Central memory CD8-positive, alpha-beta T cell (primary cell): Measurements from ENCODE around the gene C16orf46.
"Not testable (repeated sequence)": the region's sequence is repeated elsewhere in the genome, so short reads cannot be mapped to it uniquely, and the experiment has no call there.

ENCODE experiments used
- ATAC-seq: fragments of 150-1000 bp; cut with Tn5 transposase; replicated peaks from 2 replicates; pipeline ENCODE4 v1.10.0; 2022; ENCODE audit warnings: mild to moderate bottlenecking, moderate FRiP score, moderate number of reproducible peaks; ENCODE audit not compliant: poor library complexity, severe bottlenecking; ENCODE audit errors: extremely low read depth
- DNase-seq, 2 donors: peaks; one replicate each; pipeline ENCODE4 v3.0.0; 2021; ENCODE audit warnings: low spot score in 2 of 2
- H3K27ac Mint-ChIP-seq: one replicate; pipeline ENCODE4 v1.8.0; 2022; ENCODE audit warnings: low read depth, mild to moderate bottlenecking, moderate library complexity, mixed read lengths
- H3K27me3 Mint-ChIP-seq: one replicate; pipeline ENCODE4 v1.8.0; 2022; ENCODE audit warnings: mixed read lengths
- H3K36me3 Mint-ChIP-seq: one replicate; pipeline ENCODE4 v1.8.0; 2022; ENCODE audit warnings: mild to moderate bottlenecking, moderate library complexity, mixed read lengths; ENCODE audit not compliant: insufficient read depth
- H3K4me1 Mint-ChIP-seq: one replicate; pipeline ENCODE4 v1.8.0; 2022; ENCODE audit warnings: mixed read lengths
- H3K4me3 Mint-ChIP-seq: one replicate; pipeline ENCODE4 v1.8.0; 2022; ENCODE audit warnings: mild to moderate bottlenecking, moderate library complexity, mixed read lengths
- H3K9me3 Mint-ChIP-seq: one replicate; pipeline ENCODE4 v1.8.0; 2022; ENCODE audit warnings: mixed read lengths

The C16orf46 gene, protein sequence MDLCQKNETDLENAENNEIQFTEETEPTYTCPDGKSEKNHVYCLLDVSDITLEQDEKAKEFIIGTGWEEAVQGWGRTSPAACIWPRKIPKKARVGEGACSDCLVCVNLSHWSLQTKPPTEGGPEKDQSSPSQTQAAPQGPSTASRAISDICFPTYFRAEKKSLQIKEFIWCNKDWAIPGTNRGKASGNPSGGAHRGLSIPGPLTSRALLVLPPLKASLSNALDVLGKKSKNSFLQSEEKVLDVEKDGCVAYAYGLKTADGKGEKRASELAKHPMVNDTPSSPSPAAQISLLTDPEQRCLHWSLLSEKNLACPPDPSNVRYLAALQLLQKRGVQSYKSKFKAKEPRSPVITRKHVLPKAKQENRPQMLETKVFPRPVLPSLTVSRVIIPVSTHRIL

GRCh38 chr16:81077076-81077940, at the start of gene C16orf46:
TSS of gene C16orf46 (minus strand) at chr16:81077238. CDS start at chr16:81063955, 13,283 bp downstream.
- no peak within 1 kb of the TSS for H3K27ac Mint-ChIP-seq
- peak; percentile 86 for ATAC-seq
- DNase-seq = peak; percentile 97 to 98
- H3K4me1 Mint-ChIP-seq = no peaks in the 10 kb centered on the region
- no peaks in the 10 kb centered on the region for H3K27me3 Mint-ChIP-seq
- H3K9me3 Mint-ChIP-seq = no peaks in the 10 kb centered on the region
- H3K36me3 Mint-ChIP-seq = peaks cover 7% of the 10 kb centered on the region
- H3K4me3 Mint-ChIP-seq = no peak within 1 kb of the TSS

DNA sequence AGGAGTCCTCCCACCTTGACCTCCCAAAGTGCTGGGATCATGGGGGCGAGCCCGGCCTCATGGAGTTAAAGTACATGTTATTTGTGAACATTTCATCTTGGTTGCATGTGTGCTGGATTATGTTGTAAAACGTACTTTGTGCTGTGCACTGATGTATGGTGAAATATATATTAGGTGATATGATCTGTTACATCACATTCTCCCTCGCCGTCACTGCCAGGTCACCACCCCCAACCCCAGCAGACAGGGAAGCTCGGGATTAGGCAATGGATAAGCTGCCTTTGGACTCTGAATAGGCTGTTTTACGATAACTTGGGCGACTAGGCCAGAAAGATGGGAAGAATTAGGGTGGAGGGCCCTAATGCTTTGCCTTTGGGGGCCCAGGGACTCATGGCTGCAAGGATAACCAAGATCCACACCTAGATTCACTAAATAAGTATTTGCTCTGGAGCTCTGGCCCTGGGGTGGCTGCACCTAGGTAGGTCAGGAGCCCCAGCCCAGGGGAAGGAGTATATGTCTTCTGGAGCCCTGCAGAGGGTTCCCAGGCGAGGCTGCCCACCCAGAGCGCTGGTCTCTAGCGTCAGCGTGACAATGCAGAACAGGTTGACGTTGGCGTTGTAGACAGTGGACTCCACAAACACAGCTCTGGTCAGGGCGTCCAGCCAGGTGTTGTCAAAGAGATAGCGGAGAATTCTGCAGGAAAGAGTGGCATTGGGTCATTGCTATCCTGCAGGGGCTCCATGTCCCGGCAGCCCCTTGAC, 46.2 kb upstream of the C16orf46 start:
- H3K27me3 Mint-ChIP-seq = peaks cover 20% of the 10 kb centered on the region
- no peaks in the 10 kb centered on the region for H3K9me3 Mint-ChIP-seq
- no peak overlapping the region for H3K4me3 Mint-ChIP-seq
- no peaks in the 10 kb centered on the region for H3K4me1 Mint-ChIP-seq
- H3K36me3 Mint-ChIP-seq = peaks cover 2% of the 10 kb centered on the region
- DNase-seq (no peak), ATAC-seq (no peak)
- no peak overlapping the region for H3K27ac Mint-ChIP-seq

DNA sequence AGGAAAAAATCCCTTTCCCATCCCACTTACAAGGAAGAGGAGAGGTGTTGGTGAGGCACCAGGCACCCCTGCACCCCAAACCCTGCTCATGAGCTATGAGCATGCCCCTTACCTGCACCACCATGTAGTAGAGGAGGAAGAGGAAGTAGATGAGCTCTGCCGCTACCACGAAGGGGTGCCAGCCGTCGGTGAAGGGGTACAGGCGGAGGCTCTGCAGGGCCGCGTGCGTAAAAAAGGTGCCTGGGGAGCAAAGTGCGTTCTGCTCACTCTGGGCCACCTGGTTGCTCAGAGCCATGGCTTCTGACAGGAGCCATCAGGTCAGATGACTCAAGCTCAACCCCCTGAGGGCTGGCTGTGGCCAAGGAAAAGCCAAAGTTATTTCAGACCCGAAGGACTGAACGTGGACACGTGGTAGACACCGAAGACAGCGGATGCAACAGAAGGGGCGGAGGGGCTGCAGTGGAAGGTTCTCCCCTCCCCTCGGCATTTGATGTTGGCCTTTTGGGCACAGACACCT, 44.5 kb upstream of the C16orf46 start:
- H3K27me3 Mint-ChIP-seq = peaks cover 20% of the 10 kb centered on the region
- no peak overlapping the region for H3K27ac Mint-ChIP-seq
- H3K4me1 Mint-ChIP-seq = no peaks in the 10 kb centered on the region
- peaks cover 2% of the 10 kb centered on the region for H3K36me3 Mint-ChIP-seq
- H3K9me3 Mint-ChIP-seq = no peaks in the 10 kb centered on the region
- H3K4me3 Mint-ChIP-seq = no peak overlapping the region
- ATAC-seq = no peak
- no peak for DNase-seq

- ATAC-seq = no peak
- H3K4me1 Mint-ChIP-seq = no peaks in the 10 kb centered on the region
- peaks cover 26% of the 10 kb centered on the region for H3K27me3 Mint-ChIP-seq
- no peak overlapping the region for H3K4me3 Mint-ChIP-seq
- peaks cover 2% of the 10 kb centered on the region for H3K36me3 Mint-ChIP-seq
- H3K27ac Mint-ChIP-seq = no peak overlapping the region
- no peak for DNase-seq
- no peaks in the 10 kb centered on the region for H3K9me3 Mint-ChIP-seq
Measured at GRCh38 chr16:81117436-81117835, 40.4 kb upstream of the C16orf46 start.

- Mint-ChIP-seq H3K27me3 (peaks cover 37% of the 10 kb centered on the region), H3K27ac (no peak overlapping the region), H3K4me1 (no peaks in the 10 kb centered on the region), H3K36me3 (peaks cover 3% of the 10 kb centered on the region), H3K4me3 (no peak overlapping the region), H3K9me3 (no peaks in the 10 kb centered on the region)
- ATAC-seq = no peak
- no peak for DNase-seq
Measured at GRCh38 chr16:81116285-81116684, 39.2 kb upstream of the C16orf46 start.

- ATAC-seq (no peak), DNase-seq (no peak)
- H3K27me3 Mint-ChIP-seq = peaks cover 28% of the 10 kb centered on the region
- no peak overlapping the region for H3K4me3 Mint-ChIP-seq
- no peak overlapping the region for H3K27ac Mint-ChIP-seq
- no peaks in the 10 kb centered on the region for H3K9me3 Mint-ChIP-seq
- peaks cover 3% of the 10 kb centered on the region for H3K36me3 Mint-ChIP-seq
- peaks cover 2% of the 10 kb centered on the region for H3K4me1 Mint-ChIP-seq
Measured at GRCh38 chr16:81112453-81112852, 35.4 kb upstream of the C16orf46 start.

DNA sequence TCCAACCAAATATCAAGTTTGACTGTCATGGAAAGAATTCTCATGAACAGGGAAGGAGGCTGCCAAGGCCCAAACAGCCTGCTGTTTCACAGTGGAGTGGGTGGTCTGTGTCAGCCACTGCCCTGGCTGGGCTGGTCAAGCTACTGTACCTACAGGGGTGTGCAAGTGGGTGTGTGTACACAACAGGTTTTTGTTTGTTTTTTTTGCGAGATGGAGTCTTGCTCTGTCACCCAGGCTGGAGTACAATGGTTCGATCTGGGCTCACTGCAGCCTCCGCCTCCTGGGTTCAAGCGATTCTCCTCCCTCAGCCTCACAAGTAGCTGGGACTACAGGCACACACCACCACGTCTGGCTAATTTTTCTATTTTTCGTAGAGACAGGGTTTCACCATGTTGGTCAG, 32.2 kb upstream of the C16orf46 start:
- H3K4me3 Mint-ChIP-seq = not testable (repeated sequence)

DNA sequence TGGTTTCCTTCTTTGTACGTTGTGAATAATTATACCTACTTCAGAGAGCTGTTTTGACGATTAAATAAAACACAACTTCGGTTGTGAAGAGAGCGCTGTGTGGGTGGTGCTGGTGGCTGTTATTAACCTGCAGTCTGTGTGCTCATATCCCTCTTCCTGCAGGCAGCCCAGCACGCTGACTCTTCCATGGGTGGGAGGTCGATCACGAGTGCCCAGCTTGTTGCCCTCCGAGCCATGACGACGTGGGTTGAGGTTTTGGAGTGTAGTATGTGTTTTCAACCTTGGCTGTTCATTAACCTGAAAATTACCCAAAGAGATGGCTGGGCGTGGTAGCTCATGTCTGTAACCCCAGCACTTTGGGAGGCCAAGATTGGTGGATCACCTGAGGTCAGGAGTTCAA, 30.5 kb upstream of the C16orf46 start:
- Mint-ChIP-seq H3K36me3 (peaks cover 6% of the 10 kb centered on the region), H3K9me3 (no peaks in the 10 kb centered on the region), H3K4me1 (peaks cover 4% of the 10 kb centered on the region), H3K4me3 (no peak overlapping the region), H3K27me3 (peaks cover 36% of the 10 kb centered on the region), H3K27ac (no peak overlapping the region)
- ATAC-seq = no peak
- DNase-seq = no peak

More for the DNA sequence above, 32.2 kb upstream of the C16orf46 start:
- H3K27me3 Mint-ChIP-seq = peaks cover 32% of the 10 kb centered on the region
- not testable (repeated sequence) for DNase-seq, H3K36me3 Mint-ChIP-seq, ATAC-seq, H3K4me1 Mint-ChIP-seq, H3K9me3 Mint-ChIP-seq, H3K27ac Mint-ChIP-seq

- Mint-ChIP-seq H3K4me3 (no peak overlapping the region), H3K9me3 (no peaks in the 10 kb centered on the region), H3K27ac (no peak overlapping the region), H3K36me3 (peaks cover 6% of the 10 kb centered on the region), H3K4me1 (peaks cover 4% of the 10 kb centered on the region), H3K27me3 (peaks cover 31% of the 10 kb centered on the region)
- DNase-seq (no peak), ATAC-seq (no peak)
Measured at GRCh38 chr16:81106826-81107503, 29.9 kb upstream of the C16orf46 start.

DNA sequence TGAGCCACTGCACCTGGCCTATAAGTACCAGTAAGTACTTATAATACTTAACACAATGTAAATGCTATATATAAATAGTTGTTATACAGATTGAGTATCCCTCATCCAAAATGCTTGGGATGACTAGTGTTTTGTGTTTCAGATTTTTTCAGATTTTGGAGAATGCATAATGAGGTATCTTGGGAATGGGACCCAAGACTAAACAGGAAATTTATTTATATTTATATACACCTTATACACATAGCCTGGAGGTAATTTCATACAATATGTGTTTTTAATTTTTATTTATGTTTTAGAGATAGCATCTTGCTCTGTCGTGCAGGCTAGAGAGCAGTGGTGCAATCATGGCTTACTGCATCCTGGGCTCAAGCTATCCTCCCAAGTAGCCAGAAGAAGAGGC, 28.9 kb upstream of the C16orf46 start:
- ATAC-seq = no peak
- Mint-ChIP-seq H3K4me1 (peaks cover 4% of the 10 kb centered on the region), H3K27ac (no peak overlapping the region), H3K4me3 (no peak overlapping the region), H3K27me3 (peaks cover 24% of the 10 kb centered on the region), H3K36me3 (peaks cover 5% of the 10 kb centered on the region), H3K9me3 (no peaks in the 10 kb centered on the region)
- no peak for DNase-seq

- Mint-ChIP-seq H3K4me3 (no peak overlapping the region), H3K36me3 (peaks cover 2% of the 10 kb centered on the region), H3K27ac (no peak overlapping the region), H3K27me3 (peaks cover 9% of the 10 kb centered on the region), H3K9me3 (no peaks in the 10 kb centered on the region), H3K4me1 (peaks cover 1% of the 10 kb centered on the region)
- DNase-seq (no peak), ATAC-seq (no peak)
Measured at GRCh38 chr16:81101702-81102101, 24.7 kb upstream of the C16orf46 start.

DNA sequence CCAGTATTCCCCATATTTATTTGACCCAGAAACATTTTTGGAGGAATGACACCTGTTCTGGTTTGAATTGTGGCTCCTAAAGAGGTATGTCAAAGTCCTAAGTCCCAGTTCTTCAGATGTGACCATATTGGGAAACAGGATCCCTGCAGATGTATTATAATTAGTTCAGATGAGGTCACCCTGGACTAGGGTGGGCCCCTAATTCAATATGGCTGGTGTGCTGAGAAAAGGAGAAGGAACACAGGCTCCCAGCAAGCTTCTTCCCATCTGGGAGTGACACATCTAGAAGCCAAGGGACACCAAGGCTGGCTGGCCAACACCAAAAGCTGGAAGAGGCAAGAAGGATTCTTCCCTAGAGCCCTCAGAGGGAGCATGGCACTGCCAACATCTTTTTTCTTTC, 22.9 kb upstream of the C16orf46 start:
- no peak overlapping the region for H3K4me3 Mint-ChIP-seq
- no peaks in the 10 kb centered on the region for H3K9me3 Mint-ChIP-seq
- H3K4me1 Mint-ChIP-seq = peaks cover 6% of the 10 kb centered on the region
- DNase-seq = no peak
- no peaks in the 10 kb centered on the region for H3K36me3 Mint-ChIP-seq
- ATAC-seq = no peak
- peaks cover 9% of the 10 kb centered on the region for H3K27me3 Mint-ChIP-seq
- H3K27ac Mint-ChIP-seq = no peak overlapping the region
